22Rv1 (cell line): ENCODE data around the gene RBM7.
A peak's percentile ranks its signal among the peaks of the same experiment; 100 is the strongest.

Experiments
- H3K27ac ChIP-seq: fragments of 450-650 bp; 2 replicates; pipeline ENCODE4 v1.5.1; 2017
- ZFX ChIP-seq: fragments of 450-650 bp; IDR thresholded peaks from 2 replicates; pipeline ENCODE4 v1.6.1; 2017; ENCODE audit warnings: antibody characterized with exemption, borderline replicate concordance
- TF ChIP-seq, protein P1 (sequence below): fragments of 450-650 bp; IDR thresholded peaks from 2 replicates; pipeline ENCODE4 v1.5.1; 2017; ENCODE audit warnings: mild to moderate bottlenecking

The RBM7 gene

DNA sequence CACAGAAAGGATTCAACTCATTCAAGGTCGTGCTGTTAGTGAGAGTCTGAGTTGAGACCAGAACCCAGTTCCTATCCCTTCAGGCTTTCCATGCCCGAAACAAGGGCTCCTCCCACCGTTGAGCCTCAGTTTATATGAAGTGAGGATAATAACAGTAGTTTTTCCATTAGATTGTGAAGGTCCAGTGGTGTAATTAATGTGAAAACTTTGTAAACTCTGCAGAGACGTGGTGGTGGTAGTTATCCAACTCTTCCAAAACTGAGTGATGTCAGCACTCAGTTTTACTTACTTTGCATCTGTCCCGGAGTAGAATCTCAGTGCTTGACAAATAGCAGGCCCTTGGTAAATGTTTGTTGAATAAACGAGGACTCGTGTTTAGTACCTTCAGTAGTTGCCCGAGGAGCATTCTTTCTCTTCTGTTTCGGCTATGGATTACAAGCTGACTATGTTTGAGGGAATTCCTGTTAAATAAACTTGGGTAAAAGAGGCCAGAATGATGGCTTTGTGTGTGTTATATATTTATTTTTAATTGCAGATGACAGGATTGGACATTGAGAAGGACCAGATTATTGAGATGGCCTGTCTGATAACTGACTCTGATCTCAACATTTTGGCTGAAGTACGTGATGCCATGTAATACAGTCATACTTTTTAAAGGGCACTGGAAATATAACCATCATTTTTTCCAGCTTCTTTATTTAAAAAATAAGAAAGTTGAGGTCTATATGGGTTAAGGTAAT lies 39.8 kb downstream of the RBM7 start:
- peak overlapping the region; percentile 52 for H3K27ac ChIP-seq
- TF ChIP-seq, protein P1, sequence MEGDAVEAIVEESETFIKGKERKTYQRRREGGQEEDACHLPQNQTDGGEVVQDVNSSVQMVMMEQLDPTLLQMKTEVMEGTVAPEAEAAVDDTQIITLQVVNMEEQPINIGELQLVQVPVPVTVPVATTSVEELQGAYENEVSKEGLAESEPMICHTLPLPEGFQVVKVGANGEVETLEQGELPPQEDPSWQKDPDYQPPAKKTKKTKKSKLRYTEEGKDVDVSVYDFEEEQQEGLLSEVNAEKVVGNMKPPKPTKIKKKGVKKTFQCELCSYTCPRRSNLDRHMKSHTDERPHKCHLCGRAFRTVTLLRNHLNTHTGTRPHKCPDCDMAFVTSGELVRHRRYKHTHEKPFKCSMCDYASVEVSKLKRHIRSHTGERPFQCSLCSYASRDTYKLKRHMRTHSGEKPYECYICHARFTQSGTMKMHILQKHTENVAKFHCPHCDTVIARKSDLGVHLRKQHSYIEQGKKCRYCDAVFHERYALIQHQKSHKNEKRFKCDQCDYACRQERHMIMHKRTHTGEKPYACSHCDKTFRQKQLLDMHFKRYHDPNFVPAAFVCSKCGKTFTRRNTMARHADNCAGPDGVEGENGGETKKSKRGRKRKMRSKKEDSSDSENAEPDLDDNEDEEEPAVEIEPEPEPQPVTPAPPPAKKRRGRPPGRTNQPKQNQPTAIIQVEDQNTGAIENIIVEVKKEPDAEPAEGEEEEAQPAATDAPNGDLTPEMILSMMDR = no peak
- no peak for TF ChIP-seq ZFX

DNA sequence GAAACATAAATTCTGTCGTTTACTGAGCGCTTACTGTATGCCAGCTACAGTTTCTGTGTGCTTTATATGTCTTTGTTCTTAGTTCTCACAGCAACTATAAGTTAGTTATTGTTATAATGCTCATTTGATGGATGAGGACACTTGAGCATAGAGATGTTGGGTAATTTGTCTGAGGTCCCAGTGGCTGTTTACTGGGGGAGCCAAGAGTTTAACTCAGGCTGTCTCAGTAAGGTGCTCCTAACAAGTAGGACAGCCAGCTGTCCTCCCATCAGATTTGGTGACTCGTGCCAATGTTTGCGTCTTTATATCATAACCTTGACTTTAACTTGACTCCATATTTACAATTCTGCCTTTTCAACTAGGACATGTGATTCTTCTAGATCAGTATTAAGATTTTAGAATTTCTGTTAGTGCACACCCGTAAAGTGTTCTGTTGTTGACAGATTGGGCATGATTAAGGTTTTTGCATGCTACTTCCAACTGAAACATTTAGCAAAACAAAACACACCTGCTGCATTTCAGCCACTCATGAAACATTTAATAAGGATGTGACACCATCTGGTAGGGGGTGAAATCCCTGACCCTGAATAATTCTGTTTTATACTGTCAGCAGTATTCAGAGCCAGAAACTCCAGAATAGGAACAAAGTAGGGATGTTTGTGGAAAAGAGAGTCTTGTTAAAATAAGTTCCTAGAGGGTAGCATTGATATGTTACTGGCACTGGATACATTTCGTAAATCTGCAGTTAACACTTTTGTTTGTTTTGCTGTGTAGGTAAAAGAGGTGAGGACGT lies 40.7 kb downstream of the RBM7 start:
- TF ChIP-seq, protein P1 = no peak
- no peak for TF ChIP-seq ZFX

DNA sequence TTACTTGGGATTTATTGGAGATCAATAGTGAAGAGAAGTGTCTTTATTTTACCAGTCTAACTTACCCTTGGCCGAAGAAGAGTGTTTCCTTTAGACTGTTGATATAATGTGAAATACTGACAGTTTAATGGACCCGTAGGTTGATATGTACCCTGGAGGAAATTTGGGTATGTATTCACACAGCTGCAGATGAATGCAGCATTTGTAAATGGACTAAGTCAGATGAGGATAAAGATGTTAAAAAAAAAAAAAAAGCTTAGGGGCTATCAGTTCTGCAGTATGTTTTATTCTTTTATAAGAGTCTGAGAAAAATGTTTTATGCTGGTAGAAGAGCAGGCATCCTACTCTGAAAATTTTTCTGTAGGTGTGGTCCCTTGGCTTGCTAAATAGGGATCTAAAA lies 41.5 kb downstream of the RBM7 start:
- no peak overlapping the region for H3K27ac ChIP-seq
- no peak for TF ChIP-seq ZFX
- TF ChIP-seq, protein P1 = no peak

More for the DNA sequence above, 40.7 kb downstream of the RBM7 start:
- H3K27ac ChIP-seq = no peak overlapping the region

DNA sequence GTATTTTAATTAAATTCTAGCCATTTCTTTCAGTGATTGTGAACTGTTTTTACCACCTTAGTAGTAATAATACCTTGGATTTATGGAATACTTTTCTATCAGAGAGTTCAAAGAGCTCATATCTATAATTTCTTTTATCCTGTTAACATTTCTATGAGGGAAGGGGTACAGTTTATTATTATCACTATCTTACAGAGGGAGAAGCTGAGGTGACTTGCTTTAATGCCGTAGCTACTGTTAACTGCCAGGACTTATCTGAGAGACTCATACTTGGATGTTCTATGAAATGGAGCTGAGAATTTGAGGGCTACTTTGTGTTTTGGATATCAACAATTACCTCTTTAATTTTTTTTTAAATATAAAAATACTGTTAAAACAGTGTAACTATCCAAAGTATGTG lies 42.1 kb downstream of the RBM7 start:
- TF ChIP-seq, protein P1 = no peak
- TF ChIP-seq ZFX = no peak
- H3K27ac ChIP-seq = no peak overlapping the region

DNA sequence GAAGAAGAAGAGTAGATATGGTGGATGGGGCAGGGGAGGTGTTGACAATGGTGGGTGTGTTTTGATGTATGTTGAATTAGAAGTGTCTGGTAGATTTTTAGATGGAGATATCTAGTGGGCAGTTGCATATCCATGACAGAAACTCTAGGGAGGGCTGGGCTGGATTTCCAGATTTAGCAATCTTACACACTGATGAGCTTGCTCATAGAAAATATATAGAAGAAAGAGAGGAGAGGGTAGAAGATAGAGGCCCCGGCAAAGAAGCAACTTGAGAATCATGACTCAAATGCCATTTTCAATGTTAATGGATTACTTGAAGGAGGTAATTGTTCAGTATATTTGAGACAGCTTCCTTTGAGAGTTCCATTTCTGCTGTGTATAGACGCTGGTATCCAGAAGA lies 47.0 kb downstream of the RBM7 start:
- TF ChIP-seq, protein P1 = no peak
- TF ChIP-seq ZFX = no peak

DNA sequence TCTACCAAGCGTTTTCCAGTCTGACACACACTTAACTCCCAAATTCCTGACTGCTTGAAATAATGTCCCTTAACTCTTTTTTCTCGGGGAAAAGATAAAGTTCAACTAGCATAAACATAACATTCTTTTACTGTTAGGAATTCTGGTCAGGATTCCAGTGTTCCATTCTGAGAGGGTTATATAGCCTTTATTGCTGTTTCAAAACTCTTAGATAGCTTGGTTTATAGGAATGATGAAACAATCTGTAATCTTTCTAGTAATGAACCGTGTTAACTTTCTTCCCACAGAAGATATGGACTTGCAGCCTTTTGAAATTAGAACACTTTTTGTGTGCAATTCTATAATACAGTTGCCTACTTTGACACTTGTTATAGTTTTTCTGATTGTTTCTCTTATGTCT lies 47.4 kb downstream of the RBM7 start:
- TF ChIP-seq, protein P1 = no peak
- no peak for TF ChIP-seq ZFX
- H3K27ac ChIP-seq = no peak overlapping the region

More for the DNA sequence above, 47.0 kb downstream of the RBM7 start:
- H3K27ac ChIP-seq = no peak overlapping the region
